Measurements from ENCODE around the gene ZNF275.
"Not testable (repeated sequence)": the region's sequence is repeated elsewhere in the genome, so short reads cannot be mapped to it uniquely, and the experiment has no call there.

The ZNF275 gene

DNA sequence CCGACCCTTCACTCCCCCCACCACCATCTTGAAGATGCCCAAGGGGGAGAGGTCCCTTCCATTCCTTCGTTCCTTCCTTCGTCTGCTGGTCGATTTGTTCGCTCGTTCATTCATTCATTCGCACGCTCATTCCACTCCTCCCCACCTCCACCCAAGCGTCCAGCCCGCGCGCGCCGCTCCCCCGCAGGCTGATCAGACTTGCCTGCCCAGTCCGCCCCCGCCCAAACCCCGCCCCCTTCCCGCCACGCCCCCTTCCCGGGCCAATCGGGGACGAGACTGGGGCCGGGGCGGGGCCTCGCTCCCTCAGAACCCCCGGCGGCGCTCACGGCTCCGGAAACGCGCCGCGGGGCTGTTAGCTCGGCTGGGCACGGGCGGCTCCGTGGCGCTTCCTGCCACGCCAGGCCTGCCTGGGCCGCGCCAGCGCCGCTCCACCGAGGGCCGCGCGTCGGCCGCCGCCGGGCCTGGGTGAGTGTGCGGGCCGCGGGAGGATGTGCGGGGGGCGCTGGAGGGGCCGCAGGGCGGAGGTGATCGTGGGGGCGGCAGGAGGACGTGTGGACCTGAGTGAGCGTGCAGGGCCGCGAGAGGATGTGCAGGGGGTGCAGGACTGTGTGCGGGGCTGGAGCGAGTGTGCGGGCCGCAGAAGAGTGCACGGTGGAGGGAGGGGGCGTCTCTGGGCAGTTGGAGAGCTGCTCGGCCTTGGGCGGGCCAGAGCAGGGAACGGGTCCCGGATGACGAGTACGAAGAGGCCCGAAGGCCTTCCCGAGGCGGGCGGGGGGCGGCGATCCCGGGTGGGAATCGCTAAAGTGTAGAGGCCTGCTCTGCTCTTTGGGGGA, at the start of gene ZNF275:
Gene ZNF275, plus strand, starts transcription at position 333 of the 833 bp plus-strand sequence. CDS start 2,527 bp downstream, outside the sequence.
- H3K4me3 ChIP-seq (ENCODE audit: low read length) = peak within 1 kb of the TSS; percentile 59
- DNase-seq (ENCODE audit: low read depth) = peak; percentile 74
- no peak for TF ChIP-seq CTCF (IDR thresholded peaks at IDR 0.05; ENCODE audit: insufficient read depth, low read depth, low read length, missing control alignments)

DNA sequence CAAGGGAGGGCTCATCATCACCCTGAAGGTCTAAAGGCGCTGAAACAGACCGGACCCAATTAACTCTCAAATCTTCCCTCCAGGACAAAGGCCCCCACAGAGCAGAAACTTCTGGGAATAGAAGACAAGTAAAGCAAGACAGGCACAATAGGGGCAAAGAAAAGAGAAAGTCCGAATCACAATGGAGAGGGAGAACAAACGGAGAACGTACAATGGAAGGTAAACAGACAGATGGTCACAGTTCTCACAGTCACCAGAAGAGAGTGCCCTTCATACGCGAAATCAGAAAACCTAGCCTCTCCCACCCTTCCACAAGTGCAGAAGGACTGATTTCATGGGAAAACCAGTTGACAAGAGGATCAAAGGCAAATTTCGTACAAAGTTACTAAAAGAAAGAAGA, 48.3 kb upstream of the ZNF275 start:
- H3K4me3 ChIP-seq (ENCODE audit: low read length); DNase-seq (ENCODE audit: low read depth): not testable (repeated sequence)

DNA sequence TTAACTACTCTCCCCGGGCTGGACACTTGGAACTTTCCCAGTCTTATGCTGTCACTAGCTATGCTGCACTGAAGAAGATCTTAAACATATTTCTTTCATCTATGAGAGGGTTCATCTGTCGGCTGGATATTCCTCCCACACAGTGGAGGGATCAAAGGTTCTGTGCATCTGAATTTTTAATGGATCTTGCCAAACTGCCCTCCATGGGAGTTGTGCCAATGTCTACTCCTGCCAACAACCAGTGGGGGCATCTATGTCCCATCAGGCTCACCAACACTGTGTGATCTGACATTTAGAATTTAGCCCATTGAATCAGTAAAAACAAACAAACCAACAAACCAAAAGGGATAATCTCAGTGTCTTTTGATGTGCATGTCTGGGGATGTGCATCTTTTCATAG, 45.1 kb upstream of the ZNF275 start:
- not testable (repeated sequence) for DNase-seq (ENCODE audit: low read depth); H3K4me3 ChIP-seq (ENCODE audit: low read length)

DNA sequence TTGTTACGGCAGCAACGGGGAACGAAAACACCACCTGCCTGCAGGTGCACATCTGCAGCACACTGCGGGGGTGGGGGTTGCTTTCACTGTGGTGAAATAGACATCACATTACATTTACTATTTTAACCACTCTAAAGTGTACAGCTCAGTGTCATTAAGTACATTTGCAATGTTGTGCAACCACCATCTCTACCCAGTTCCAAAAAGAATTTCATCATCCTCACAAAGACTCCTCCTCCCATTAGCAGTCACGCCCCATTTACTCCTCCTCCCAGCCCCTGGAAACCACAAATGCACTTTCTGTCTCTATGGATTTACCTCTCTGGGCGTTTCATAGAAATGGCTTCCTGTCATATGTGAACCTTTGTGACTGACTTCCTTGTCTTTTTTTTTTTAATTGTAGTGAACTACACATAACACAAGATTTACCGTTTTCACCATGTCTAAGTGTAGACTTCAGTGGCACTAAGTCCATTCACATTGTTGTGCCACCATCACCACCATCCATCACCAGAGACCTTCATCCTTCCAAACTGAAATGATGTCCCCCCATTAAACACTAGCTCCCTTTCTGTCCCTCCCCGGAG, 40.4 kb upstream of the ZNF275 start:
- not testable (repeated sequence) for H3K4me3 ChIP-seq (ENCODE audit: low read length); DNase-seq (ENCODE audit: low read depth)

DNA sequence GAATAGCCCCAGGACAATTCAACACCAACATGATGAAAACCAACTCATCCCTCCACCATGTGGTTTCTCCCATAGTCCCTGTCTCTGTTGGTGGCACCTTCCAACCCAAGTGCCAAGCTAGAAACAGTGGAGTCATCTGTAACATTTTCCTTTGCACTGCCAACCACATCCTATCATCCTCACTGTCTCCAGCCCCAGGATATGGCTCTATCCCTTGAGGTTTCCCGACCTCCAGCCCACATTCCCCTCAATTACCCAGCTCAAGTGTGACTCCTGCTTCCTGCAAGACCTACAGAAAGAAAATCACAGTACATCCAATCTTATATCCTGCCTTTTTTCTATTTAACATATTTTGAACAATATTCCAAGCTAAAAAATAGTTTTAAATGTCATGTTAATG, 36.6 kb upstream of the ZNF275 start:
- no peak for TF ChIP-seq CTCF (IDR thresholded peaks at IDR 0.05; ENCODE audit: insufficient read depth, low read depth, low read length, missing control alignments)
- no peak for DNase-seq (ENCODE audit: low read depth)

DNA sequence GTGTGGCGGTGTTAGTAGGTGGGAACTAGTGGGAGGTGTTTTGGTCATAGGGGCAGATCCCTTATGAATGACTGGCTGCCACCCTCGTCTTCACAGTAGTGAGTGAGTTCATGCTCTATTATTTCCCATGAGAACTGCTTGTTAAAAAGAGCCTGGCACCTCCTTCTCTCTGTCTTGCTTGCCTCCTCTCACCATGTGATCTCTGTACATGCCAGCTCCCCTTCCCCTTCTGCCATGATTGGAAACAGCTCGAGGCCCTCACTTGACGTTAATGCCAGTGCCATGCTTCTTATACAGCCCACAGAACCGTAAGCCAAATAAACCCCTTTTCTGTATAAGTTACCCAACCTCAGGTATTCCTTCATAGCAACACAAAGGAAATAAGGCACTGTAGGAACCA, 34.1 kb upstream of the ZNF275 start:
- no peak overlapping the region for H3K4me3 ChIP-seq (ENCODE audit: low read length)
- DNase-seq (ENCODE audit: low read depth) = no peak
- no peak for TF ChIP-seq CTCF (IDR thresholded peaks at IDR 0.05; ENCODE audit: insufficient read depth, low read depth, low read length, missing control alignments)

More for the DNA sequence above, 36.6 kb upstream of the ZNF275 start:
- H3K4me3 ChIP-seq (ENCODE audit: low read length) = no peak overlapping the region

DNA sequence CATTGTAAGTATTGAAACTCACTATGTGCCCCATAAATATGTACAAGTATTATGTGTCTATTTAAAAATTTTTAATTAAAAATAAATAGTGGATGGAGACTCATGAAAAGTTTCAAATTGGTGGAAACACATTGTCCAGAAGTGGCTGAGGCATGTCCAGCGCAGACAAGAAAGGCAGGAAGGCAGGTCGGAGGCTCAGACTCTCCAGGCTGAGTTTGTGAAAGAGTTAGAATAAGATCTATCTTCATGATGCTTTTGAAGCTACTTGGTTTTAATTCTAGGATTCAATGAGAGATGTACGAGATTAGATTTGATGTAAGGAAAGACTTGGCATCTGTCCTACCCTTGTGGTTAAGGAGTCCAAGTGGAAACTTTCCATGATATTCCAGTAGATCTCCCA, 32.2 kb upstream of the ZNF275 start:
- DNase-seq (ENCODE audit: low read depth) = no peak
- H3K4me3 ChIP-seq (ENCODE audit: low read length) = no peak overlapping the region
- TF ChIP-seq CTCF (IDR thresholded peaks at IDR 0.05; ENCODE audit: insufficient read depth, low read depth, low read length, missing control alignments) = no peak

GRCh38 chrX:153302796-153303195, 31.2 kb upstream of the ZNF275 start:
- TF ChIP-seq CTCF (IDR thresholded peaks at IDR 0.05; ENCODE audit: insufficient read depth, low read depth, low read length, missing control alignments) = no peak
- no peak for DNase-seq (ENCODE audit: low read depth)
- no peak overlapping the region for H3K4me3 ChIP-seq (ENCODE audit: low read length)
